HEK293 (cell line): ENCODE results near the gene BORCS6.

Experiments used
- CTCF ChIA-PET: fragments of 350-600 bp; formaldehyde crosslinking; extraction: SDS; loops from one replicate; lab custom pipeline; 2021; ENCODE audit warnings: antibody characterized with exemption; lab: Yijun Ruan, JAX
- POLR2A ChIA-PET: fragments of 300-600 bp; formaldehyde crosslinking; extraction: SDS; loops from one replicate; lab custom pipeline; 2020; ENCODE audit warnings: antibody characterized with exemption, inconsistent platforms; lab: Yijun Ruan, JAX
- H3K27ac ChIP-seq: fragments of 200-500 bp; sonication (Bioruptor generic); 2 replicates; pipeline ENCODE4 v1.5.1; 2014; ENCODE audit warnings: low read depth, low read length, control low read depth, inconsistent platforms; ENCODE audit errors: extremely low read depth
- H3K36me3 ChIP-seq, 2 experiments: fragments of 200-500 bp in 1 of 2; sonication (Bioruptor generic) in 1 of 2; 1 replicate in 1 of 2; 2 replicates in 1 of 2; pipeline ENCODE4 v1.5.1; 2014 to 2017; ENCODE audit warnings: inconsistent platforms in 2 of 2, low read length in 2 of 2; ENCODE audit not compliant: control insufficient read depth in 2 of 2, insufficient read depth in 1 of 2
- H3K4me1 ChIP-seq: fragments of 200-500 bp; sonication (Bioruptor generic); 2 replicates; pipeline ENCODE4 v1.5.1; 2014; ENCODE audit warnings: mild to moderate bottlenecking, low read length, inconsistent platforms; ENCODE audit not compliant: control insufficient read depth, insufficient read depth
- H3K4me3 ChIP-seq: 2 replicates; pipeline ENCODE4 v1.5.1; 2011; ENCODE audit warnings: low read depth, mild to moderate bottlenecking, control low read depth, low read length, moderate library complexity
- H3K9me3 ChIP-seq: fragments of 200-500 bp; sonication (Bioruptor generic); 2 replicates; pipeline ENCODE4 v1.5.1; 2014; ENCODE audit warnings: low read depth, low read length, inconsistent platforms; ENCODE audit not compliant: control insufficient read depth, insufficient read depth
- GLIS1 ChIP-seq: fragments of 450-650 bp; formaldehyde crosslinking; IDR thresholded peaks from 2 replicates; pipeline ENCODE4 v1.5.1; 2016; ENCODE audit warnings: missing biosample characterization, missing genetic modification characterization
- IKZF3 ChIP-seq: fragments of 450-650 bp; IDR thresholded peaks from 2 replicates; pipeline ENCODE4 v1.5.0; 2018; ENCODE audit warnings: missing biosample characterization, mild to moderate bottlenecking, missing genetic modification characterization, moderate library complexity
- KLF8 ChIP-seq: fragments of 450-650 bp; formaldehyde crosslinking; IDR thresholded peaks from 2 replicates; pipeline ENCODE4 v1.5.1; 2016; ENCODE audit warnings: missing biosample characterization, missing genetic modification characterization
- KLF9 ChIP-seq: fragments of 450-650 bp; formaldehyde crosslinking; IDR thresholded peaks from 2 replicates; pipeline ENCODE4 v1.5.1; 2016; ENCODE audit warnings: missing biosample characterization, missing genetic modification characterization, low read depth
- SETDB1 ChIP-seq: IDR thresholded peaks from one replicate; pipeline ENCODE4 v1.6.1; 2017; ENCODE audit warnings: mild to moderate bottlenecking, low read length, moderate library complexity, mixed read lengths; ENCODE audit not compliant: insufficient read length
- SP7 ChIP-seq: fragments of 450-650 bp; formaldehyde crosslinking; IDR thresholded peaks from 2 replicates; pipeline ENCODE4 v1.5.1; 2016; ENCODE audit warnings: missing biosample characterization, missing genetic modification characterization
- ZFHX2 ChIP-seq: fragments of 450-650 bp; formaldehyde crosslinking; conservative IDR thresholded peaks from 2 replicates; pipeline ENCODE4 v1.5.1; 2016; ENCODE audit warnings: missing biosample characterization, missing genetic modification characterization
- ZNF239 ChIP-seq: fragments of 450-650 bp; formaldehyde crosslinking; IDR thresholded peaks from 2 replicates; pipeline ENCODE4 v1.5.1; 2016; ENCODE audit warnings: missing biosample characterization, missing genetic modification characterization
- ZNF548 ChIP-seq: fragments of 450-650 bp; formaldehyde crosslinking; IDR thresholded peaks from 2 replicates; pipeline ENCODE4 v1.5.1; 2016; ENCODE audit warnings: missing biosample characterization, missing genetic modification characterization
- ZNF558 ChIP-seq: fragments of 450-650 bp; formaldehyde crosslinking; IDR thresholded peaks from 2 replicates; pipeline ENCODE4 v1.5.1; 2016; ENCODE audit warnings: missing biosample characterization, missing genetic modification characterization
- ZNF596 ChIP-seq: fragments of 450-650 bp; IDR thresholded peaks from 2 replicates; pipeline ENCODE4 v1.5.0; 2018; ENCODE audit warnings: missing biosample characterization, mild to moderate bottlenecking, missing genetic modification characterization, moderate library complexity
- ZNF792 ChIP-seq: fragments of 450-650 bp; formaldehyde crosslinking; IDR thresholded peaks from 2 replicates; pipeline ENCODE4 v1.5.1; 2016; ENCODE audit warnings: missing biosample characterization, missing genetic modification characterization
- ZNF837 ChIP-seq: fragments of 450-650 bp; formaldehyde crosslinking; IDR thresholded peaks from 2 replicates; pipeline ENCODE4 v1.5.1; 2016; ENCODE audit warnings: missing biosample characterization, missing genetic modification characterization
- TF ChIP-seq, protein P1 (sequence below): fragments of 450-650 bp; formaldehyde crosslinking; IDR thresholded peaks from 2 replicates; pipeline ENCODE4 v1.5.1; 2016; ENCODE audit warnings: missing biosample characterization, missing genetic modification characterization
- TF ChIP-seq, protein P2 (sequence below): fragments of 450-650 bp; formaldehyde crosslinking; IDR thresholded peaks from 2 replicates; pipeline ENCODE4 v1.5.1; 2016; ENCODE audit warnings: missing biosample characterization, missing genetic modification characterization
- TF ChIP-seq, protein P3 (sequence below): fragments of 450-650 bp; formaldehyde crosslinking; IDR thresholded peaks from 2 replicates; pipeline ENCODE4 v1.5.1; 2016; ENCODE audit warnings: missing biosample characterization, missing genetic modification characterization
- TF ChIP-seq, protein P4 (sequence below): fragments of 450-650 bp; formaldehyde crosslinking; IDR thresholded peaks from 2 replicates; pipeline ENCODE4 v1.5.1; 2016; ENCODE audit warnings: missing biosample characterization, missing genetic modification characterization
- TF ChIP-seq, protein P5 (sequence below): fragments of 450-650 bp; formaldehyde crosslinking; IDR thresholded peaks from 2 replicates; pipeline ENCODE4 v1.5.1; 2016; ENCODE audit warnings: missing biosample characterization, missing genetic modification characterization, borderline replicate concordance
- TF ChIP-seq, protein P6 (sequence below): fragments of 450-650 bp; formaldehyde crosslinking; IDR thresholded peaks from 2 replicates; pipeline ENCODE4 v1.5.1; 2016; ENCODE audit warnings: missing biosample characterization, missing genetic modification characterization

The BORCS6 gene

DNA sequence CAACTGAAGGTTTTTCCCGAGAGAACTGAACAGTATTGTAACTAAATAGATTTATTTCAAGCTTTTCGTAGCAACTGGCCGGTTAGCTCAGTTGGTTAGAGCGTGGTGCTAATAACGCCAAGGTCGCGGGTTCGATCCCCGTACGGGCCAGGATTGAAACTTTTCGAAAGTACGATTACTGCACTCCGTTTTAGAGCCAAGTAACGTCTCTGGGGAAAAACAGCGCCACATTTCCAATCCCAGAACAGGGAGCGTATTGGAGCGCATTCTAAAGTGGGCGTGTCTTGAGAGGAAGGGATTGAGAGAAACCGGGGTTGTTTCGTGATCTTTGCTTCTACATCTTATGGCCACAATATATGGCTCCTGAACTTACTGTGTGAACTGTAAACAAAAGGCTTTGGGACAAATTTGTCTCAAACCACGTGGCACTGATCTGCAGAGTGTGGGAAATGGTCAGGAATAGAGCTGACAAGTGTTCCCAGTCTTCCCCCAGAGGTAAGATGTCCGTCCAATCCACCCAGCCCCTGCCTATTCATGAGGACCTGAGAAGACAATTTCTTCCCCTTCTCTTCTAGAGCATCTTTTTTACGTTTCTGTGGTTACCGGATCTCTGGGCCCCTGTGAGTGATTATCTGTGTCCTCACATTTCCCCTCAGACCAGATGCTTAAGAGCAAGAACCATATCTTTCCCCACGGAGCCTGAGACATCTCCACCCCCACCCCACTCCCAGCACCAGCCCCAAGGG lies 2.3 kb downstream of the BORCS6 start (continued):
- TF ChIP-seq, protein P1, sequence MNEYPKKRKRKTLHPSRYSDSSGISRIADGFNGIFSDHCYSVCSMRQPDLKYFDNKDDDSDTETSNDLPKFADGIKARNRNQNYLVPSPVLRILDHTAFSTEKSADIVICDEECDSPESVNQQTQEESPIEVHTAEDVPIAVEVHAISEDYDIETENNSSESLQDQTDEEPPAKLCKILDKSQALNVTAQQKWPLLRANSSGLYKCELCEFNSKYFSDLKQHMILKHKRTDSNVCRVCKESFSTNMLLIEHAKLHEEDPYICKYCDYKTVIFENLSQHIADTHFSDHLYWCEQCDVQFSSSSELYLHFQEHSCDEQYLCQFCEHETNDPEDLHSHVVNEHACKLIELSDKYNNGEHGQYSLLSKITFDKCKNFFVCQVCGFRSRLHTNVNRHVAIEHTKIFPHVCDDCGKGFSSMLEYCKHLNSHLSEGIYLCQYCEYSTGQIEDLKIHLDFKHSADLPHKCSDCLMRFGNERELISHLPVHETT (tag by site-specific recombination), result peak; percentile 44; the same call in 1 of the 2 replicates
- TF ChIP-seq ZNF239, result no peak
- no peak for TF ChIP-seq ZFHX2 (tag by site-specific recombination)
- TF ChIP-seq ZNF837 (tag by site-specific recombination), result no peak
- TF ChIP-seq ZNF548, result no peak
- peak; percentile 66 for TF ChIP-seq KLF8 (tag by site-specific recombination)
- TF ChIP-seq ZNF596, result 0 out of 2 replicates have a peak, but pooled peaks have one; percentile 33
- peak; percentile 95 for TF ChIP-seq IKZF3
- TF ChIP-seq KLF9 (tag by site-specific recombination), result peak; percentile 96

DNA sequence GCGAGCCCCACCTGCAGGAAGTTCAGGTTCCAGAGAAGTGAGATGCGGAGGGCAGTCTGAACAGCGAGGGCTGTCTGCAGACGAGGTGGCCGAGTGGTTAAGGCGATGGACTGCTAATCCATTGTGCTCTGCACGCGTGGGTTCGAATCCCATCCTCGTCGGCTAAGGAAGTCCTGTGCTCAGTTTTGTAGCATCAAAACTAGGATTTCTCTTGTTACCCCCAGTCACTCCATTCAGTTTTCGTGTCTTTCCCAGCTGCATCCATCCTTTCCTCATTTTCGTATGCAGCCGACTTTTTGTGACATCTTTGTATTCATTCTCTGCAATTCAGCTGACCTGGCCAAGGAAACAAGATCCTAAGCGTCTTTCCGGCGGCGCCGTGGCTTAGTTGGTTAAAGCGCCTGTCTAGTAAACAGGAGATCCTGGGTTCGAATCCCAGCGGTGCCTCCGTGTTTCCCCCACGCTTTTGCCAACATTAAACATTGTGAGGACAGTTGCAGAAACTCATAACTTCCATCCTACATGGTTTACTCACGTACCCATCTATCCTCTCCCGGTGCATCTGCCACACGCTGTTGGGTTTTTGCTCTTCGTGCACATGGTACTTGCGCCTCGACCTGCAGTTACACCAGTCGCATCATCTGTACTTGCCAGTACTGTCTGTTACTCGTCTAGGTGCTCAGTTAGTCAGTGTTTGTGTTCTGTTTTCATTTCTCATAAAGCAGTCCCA lies 3.0 kb downstream of the BORCS6 start:
- Histone ChIP-seq H3K9me3 (no peaks in the 10 kb centered on the region), H3K4me1 (peaks cover 13% of the 10 kb centered on the region), H3K4me3 (peak overlapping the region; percentile 86), H3K36me3 (no peaks in the 10 kb centered on the region), H3K27ac (peak overlapping the region; percentile 79)
- POLR2A ChIA-PET, result interaction anchor here (1.4 to 13.9 kb wide), 9 partner anchors 10 to 108 kb away, joined by 4 to 394 read pairs (median 12); partner anchors contain the start of genes AURKB, CTC1, PFAS and SLC25A35
- CTCF ChIA-PET, result interaction anchor here (1.0 to 1.9 kb wide), 15 partner anchors 10 to 69 kb away, joined by 3 to 12 read pairs (median 4); partner anchors contain the start of gene ALOXE3
- TF ChIP-seq ZNF558 (peak; percentile 69; the same call in 1 of the 2 replicates), GLIS1 (tag by site-specific recombination) (no peak), ZNF792 (tag by site-specific recombination) (peak; percentile 62; the same call in 1 of the 2 replicates), SETDB1 (no peak), SP7 (tag by site-specific recombination) (peak; percentile 87)
- TF ChIP-seq, protein P2, sequence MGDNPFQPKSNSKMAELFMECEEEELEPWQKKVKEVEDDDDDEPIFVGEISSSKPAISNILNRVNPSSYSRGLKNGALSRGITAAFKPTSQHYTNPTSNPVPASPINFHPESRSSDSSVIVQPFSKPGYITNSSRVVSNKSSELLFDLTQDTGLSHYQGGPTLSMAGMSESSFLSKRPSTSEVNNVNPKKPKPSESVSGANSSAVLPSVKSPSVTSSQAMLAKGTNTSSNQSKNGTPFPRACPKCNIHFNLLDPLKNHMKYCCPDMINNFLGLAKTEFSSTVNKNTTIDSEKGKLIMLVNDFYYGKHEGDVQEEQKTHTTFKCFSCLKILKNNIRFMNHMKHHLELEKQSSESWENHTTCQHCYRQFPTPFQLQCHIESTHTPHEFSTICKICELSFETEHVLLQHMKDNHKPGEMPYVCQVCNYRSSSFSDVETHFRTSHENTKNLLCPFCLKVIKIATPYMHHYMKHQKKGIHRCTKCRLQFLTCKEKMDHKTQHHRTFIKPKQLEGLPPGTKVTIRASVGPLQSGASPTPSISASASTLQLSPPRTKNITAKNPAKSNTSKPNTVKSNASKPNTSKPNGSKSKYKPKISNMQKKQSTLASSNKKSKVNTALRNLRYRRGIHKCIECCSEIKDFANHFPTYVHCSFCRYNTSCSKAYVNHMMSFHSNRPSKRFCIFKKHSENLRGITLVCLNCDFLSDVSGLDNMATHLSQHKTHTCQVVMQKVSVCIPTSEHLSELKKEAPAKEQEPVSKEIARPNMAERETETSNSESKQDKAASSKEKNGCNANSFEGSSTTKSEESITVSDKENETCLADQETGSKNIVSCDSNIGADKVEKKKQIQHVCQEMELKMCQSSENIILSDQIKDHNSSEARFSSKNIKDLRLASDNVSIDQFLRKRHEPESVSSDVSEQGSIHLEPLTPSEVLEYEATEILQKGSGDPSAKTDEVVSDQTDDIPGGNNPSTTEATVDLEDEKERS, result peak; percentile 93; the same call in 1 of the 2 replicates
- TF ChIP-seq, protein P3, sequence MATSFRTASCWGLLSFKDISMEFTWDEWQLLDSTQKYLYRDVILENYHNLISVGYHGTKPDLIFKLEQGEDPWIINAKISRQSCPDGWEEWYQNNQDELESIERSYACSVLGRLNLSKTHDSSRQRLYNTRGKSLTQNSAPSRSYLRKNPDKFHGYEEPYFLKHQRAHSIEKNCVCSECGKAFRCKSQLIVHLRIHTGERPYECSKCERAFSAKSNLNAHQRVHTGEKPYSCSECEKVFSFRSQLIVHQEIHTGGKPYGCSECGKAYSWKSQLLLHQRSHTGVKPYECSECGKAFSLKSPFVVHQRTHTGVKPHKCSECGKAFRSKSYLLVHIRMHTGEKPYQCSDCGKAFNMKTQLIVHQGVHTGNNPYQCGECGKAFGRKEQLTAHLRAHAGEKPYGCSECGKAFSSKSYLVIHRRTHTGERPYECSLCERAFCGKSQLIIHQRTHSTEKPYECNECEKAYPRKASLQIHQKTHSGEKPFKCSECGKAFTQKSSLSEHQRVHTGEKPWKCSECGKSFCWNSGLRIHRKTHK (tag by site-specific recombination), result no peak
- TF ChIP-seq, protein P4, sequence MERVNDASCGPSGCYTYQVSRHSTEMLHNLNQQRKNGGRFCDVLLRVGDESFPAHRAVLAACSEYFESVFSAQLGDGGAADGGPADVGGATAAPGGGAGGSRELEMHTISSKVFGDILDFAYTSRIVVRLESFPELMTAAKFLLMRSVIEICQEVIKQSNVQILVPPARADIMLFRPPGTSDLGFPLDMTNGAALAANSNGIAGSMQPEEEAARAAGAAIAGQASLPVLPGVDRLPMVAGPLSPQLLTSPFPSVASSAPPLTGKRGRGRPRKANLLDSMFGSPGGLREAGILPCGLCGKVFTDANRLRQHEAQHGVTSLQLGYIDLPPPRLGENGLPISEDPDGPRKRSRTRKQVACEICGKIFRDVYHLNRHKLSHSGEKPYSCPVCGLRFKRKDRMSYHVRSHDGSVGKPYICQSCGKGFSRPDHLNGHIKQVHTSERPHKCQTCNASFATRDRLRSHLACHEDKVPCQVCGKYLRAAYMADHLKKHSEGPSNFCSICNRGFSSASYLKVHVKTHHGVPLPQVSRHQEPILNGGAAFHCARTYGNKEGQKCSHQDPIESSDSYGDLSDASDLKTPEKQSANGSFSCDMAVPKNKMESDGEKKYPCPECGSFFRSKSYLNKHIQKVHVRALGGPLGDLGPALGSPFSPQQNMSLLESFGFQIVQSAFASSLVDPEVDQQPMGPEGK (tag by site-specific recombination), result peak; percentile 55
- TF ChIP-seq, protein P5, sequence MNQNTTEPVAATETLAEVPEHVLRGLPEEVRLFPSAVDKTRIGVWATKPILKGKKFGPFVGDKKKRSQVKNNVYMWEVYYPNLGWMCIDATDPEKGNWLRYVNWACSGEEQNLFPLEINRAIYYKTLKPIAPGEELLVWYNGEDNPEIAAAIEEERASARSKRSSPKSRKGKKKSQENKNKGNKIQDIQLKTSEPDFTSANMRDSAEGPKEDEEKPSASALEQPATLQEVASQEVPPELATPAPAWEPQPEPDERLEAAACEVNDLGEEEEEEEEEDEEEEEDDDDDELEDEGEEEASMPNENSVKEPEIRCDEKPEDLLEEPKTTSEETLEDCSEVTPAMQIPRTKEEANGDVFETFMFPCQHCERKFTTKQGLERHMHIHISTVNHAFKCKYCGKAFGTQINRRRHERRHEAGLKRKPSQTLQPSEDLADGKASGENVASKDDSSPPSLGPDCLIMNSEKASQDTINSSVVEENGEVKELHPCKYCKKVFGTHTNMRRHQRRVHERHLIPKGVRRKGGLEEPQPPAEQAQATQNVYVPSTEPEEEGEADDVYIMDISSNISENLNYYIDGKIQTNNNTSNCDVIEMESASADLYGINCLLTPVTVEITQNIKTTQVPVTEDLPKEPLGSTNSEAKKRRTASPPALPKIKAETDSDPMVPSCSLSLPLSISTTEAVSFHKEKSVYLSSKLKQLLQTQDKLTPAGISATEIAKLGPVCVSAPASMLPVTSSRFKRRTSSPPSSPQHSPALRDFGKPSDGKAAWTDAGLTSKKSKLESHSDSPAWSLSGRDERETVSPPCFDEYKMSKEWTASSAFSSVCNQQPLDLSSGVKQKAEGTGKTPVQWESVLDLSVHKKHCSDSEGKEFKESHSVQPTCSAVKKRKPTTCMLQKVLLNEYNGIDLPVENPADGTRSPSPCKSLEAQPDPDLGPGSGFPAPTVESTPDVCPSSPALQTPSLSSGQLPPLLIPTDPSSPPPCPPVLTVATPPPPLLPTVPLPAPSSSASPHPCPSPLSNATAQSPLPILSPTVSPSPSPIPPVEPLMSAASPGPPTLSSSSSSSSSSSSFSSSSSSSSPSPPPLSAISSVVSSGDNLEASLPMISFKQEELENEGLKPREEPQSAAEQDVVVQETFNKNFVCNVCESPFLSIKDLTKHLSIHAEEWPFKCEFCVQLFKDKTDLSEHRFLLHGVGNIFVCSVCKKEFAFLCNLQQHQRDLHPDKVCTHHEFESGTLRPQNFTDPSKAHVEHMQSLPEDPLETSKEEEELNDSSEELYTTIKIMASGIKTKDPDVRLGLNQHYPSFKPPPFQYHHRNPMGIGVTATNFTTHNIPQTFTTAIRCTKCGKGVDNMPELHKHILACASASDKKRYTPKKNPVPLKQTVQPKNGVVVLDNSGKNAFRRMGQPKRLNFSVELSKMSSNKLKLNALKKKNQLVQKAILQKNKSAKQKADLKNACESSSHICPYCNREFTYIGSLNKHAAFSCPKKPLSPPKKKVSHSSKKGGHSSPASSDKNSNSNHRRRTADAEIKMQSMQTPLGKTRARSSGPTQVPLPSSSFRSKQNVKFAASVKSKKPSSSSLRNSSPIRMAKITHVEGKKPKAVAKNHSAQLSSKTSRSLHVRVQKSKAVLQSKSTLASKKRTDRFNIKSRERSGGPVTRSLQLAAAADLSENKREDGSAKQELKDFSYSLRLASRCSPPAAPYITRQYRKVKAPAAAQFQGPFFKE, result no peak
- TF ChIP-seq, protein P6, sequence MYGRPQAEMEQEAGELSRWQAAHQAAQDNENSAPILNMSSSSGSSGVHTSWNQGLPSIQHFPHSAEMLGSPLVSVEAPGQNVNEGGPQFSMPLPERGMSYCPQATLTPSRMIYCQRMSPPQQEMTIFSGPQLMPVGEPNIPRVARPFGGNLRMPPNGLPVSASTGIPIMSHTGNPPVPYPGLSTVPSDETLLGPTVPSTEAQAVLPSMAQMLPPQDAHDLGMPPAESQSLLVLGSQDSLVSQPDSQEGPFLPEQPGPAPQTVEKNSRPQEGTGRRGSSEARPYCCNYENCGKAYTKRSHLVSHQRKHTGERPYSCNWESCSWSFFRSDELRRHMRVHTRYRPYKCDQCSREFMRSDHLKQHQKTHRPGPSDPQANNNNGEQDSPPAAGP (tag by site-specific recombination), result peak; percentile 82; the same call in 1 of the 2 replicates
